K562 (cell line): Measurements from ENCODE around the gene WASHC4. TPM values are rescaled to one million over a fixed set of nuclear protein-coding genes. Genes with fewer than 3 reads are reported as not detected.

ENCODE experiments used
- ATAC-seq: fragments of 200-7000 bp; cut with Tn5 transposase; 3 replicates; pipeline ENCODE4 v1.9.1; 2020; ENCODE audit warnings: moderate library complexity
- BruUV-seq: library from RNA; stranded (reverse); fragments of 400-500 nt; replicated peaks from 2 replicates; lab custom pipeline; 2021; lab: Mats Ljungman, UMichigan
- CTCF ChIA-PET: fragments of 300-600 bp; formaldehyde crosslinking; extraction: SDS; loops from one replicate; lab custom pipeline; 2021; ENCODE audit warnings: low intra/inter-chr PET ratio; lab: Yijun Ruan, JAX
- POLR2A ChIA-PET: fragments of 300-600, 350-650 bp; sonication (Branson Sonifier 250); formaldehyde crosslinking; extraction: SDS; loops from one replicate; lab custom pipeline; 2021; ENCODE audit warnings: antibody characterized with exemption, inconsistent platforms; lab: Yijun Ruan, JAX
- DNase-seq, 4 experiments: peaks; one replicate each; pipeline versions ENCODE4 v3.0.0 to v3.0.0-alpha.2; 2011 to 2018; ENCODE audit warnings: low spot score in 3 of 4, mixed read lengths in 3 of 4; ENCODE audit errors: extremely low read depth in 1 of 4
- FAIRE-seq: peaks from 2 replicates; lab custom pipeline; 2011; peaks lifted over from hg19 to GRCh38; lab: Jason Lieb, UNC
- H2AFZ ChIP-seq: 2 replicates; pipeline ENCODE4 v1.6.0; 2011; ENCODE audit warnings: low read depth, low read length, control low read depth, inconsistent platforms
- H3K27ac ChIP-seq: fragments of 200-600 bp; 3 replicates; pipeline ENCODE4 v1.8.0; 2011; ENCODE audit warnings: low read depth, mild to moderate bottlenecking, control low read depth, inconsistent platforms, low read length, moderate library complexity, mixed read lengths; ENCODE audit errors: extremely low read depth
- H3K27me3 ChIP-seq, 2 experiments: fragments of 300-600 bp in 1 of 2; 2 replicates in 1 of 2; 3 replicates in 1 of 2; pipeline versions ENCODE4 v1.6.0 to v1.8.0; 2011; ENCODE audit warnings: inconsistent platforms in 2 of 2, low read length in 2 of 2, mild to moderate bottlenecking in 1 of 2, mixed read lengths in 1 of 2, moderate library complexity in 1 of 2; ENCODE audit not compliant: control insufficient read depth in 2 of 2, insufficient read depth in 2 of 2
- H3K36me3 ChIP-seq: fragments of 300-600 bp; 3 replicates; pipeline ENCODE4 v1.8.0; 2011; ENCODE audit warnings: mild to moderate bottlenecking, low read length, inconsistent platforms; ENCODE audit not compliant: control insufficient read depth, insufficient read depth
- H3K4me1 ChIP-seq, 2 experiments: fragments of 200-600 bp in 1 of 2; replicated peaks in 1 of 2; 2 replicates in 1 of 2; 3 replicates in 1 of 2; pipeline versions ENCODE4 v1.5.1 to v1.8.0; 2011; ENCODE audit warnings: inconsistent platforms in 2 of 2, low read length in 2 of 2, mild to moderate bottlenecking in 1 of 2, mixed read lengths in 1 of 2, moderate library complexity in 1 of 2; ENCODE audit not compliant: control insufficient read depth in 2 of 2, insufficient read depth in 2 of 2
- H3K4me2 ChIP-seq: 2 replicates; pipeline ENCODE4 v1.6.1; 2011; ENCODE audit warnings: low read length, control low read depth, inconsistent platforms, mixed read lengths; ENCODE audit not compliant: insufficient read depth
- H3K4me3 ChIP-seq: fragments of 200-600 bp; sonication (generic), shearing (Covaris generic); 2 replicates; pipeline ENCODE4 v1.5.1; 2016; ENCODE audit warnings: control low read depth, inconsistent platforms
- H3K79me2 ChIP-seq: fragments of 200-600 bp; 3 replicates; pipeline ENCODE4 v1.8.0; 2011; ENCODE audit warnings: low read length, inconsistent platforms; ENCODE audit not compliant: control insufficient read depth, insufficient read depth
- H3K9ac ChIP-seq, 2 experiments: 2 replicates each; pipeline versions ENCODE4 v1.6.0 to v1.6.1; 2011; ENCODE audit warnings: low read depth in 2 of 2, low read length in 2 of 2, control low read depth in 1 of 2, inconsistent platforms in 1 of 2, mild to moderate bottlenecking in 1 of 2, mixed read lengths in 1 of 2; ENCODE audit not compliant: insufficient read depth in 1 of 2
- H3K9me1 ChIP-seq: one replicate; pipeline ENCODE4 v1.6.0; 2011; ENCODE audit warnings: inconsistent platforms, mild to moderate bottlenecking, low read length, moderate library complexity; ENCODE audit not compliant: control insufficient read depth, insufficient read depth
- H3K9me3 ChIP-seq: replicated peaks from 2 replicates; pipeline ENCODE4 v1.5.1; 2011; ENCODE audit warnings: low read depth, low read length, inconsistent platforms; ENCODE audit not compliant: control insufficient read depth, insufficient read depth
- H4K20me1 ChIP-seq: replicated peaks from 2 replicates; pipeline ENCODE4 v1.6.1; 2011; ENCODE audit warnings: low read length, inconsistent platforms, mixed read lengths; ENCODE audit not compliant: control insufficient read depth, insufficient read depth
- CBFA2T3 ChIP-seq: fragments of 450-650 bp; IDR thresholded peaks from 2 replicates; pipeline ENCODE4 v1.6.1; 2017
- CTBP1 ChIP-seq: fragments of 450-650 bp; IDR thresholded peaks from 2 replicates; pipeline ENCODE4 v1.6.1; 2016; ENCODE audit warnings: borderline replicate concordance
- E2F8 ChIP-seq: fragments of 450-650 bp; IDR thresholded peaks from 2 replicates; pipeline ENCODE4 v1.7.1; 2018; ENCODE audit warnings: mild to moderate bottlenecking, low read depth; ENCODE audit not compliant: partially characterized antibody
- YY1 ChIP-seq, 3 experiments: IDR thresholded peaks; 2 replicates each; pipeline ENCODE4 v1.6.1; 2011; ENCODE audit warnings: low read length in 2 of 3, mild to moderate bottlenecking in 2 of 3, moderate library complexity in 2 of 3, borderline replicate concordance in 1 of 3, control low read depth in 1 of 3, low read depth in 1 of 3; ENCODE audit not compliant: insufficient read depth in 3 of 3, insufficient replicate concordance in 2 of 3, control insufficient read depth in 1 of 3, insufficient read length in 1 of 3; ENCODE audit errors: extremely low read depth in 1 of 3
- WGBS: fragments of 100-300 bp; shearing (Covaris generic); methylation state at CpG from one replicate; pipeline ENCODE4 v1.1.6; 2016; ENCODE audit warnings: low coverage, mixed read lengths; ENCODE audit not compliant: insufficient coverage; ENCODE audit errors: missing lambda C conversion rate; 5-methylcytosine and 5-hydroxymethylcytosine counted together
- in situ Hi-C: fragments of 300-500 bp; cut with MboI; formaldehyde crosslinking; loops from 4 replicates; pipeline ENCODE4 v1.15.0; 2018; ENCODE audit warnings: inconsistent platforms, mixed read lengths
- intact Hi-C: fragments of 100-400 bp; cut with micrococcal nuclease; formaldehyde crosslinking; loops from 2 replicates; pipeline ENCODE4 v1.14.2; 2022
- polyA plus RNA-seq, 8 experiments: library from polyadenylated mRNA; depleted of rRNA in 4 of 8; stranded (reverse) in 5 of 8; unstranded in 3 of 8; fragments of >200 nt; fragmentation: Nextera tagmentation in 2 of 8; fragmentation: Illumina TruSeq in 1 of 8; extraction: Ambion mirVana in 2 of 8; extraction: Trizol in 1 of 8; gene quantifications; 2 replicates each; pipeline versions ENCODE4 v1.2.1 to v1.2.3, GENCODE V29; 2011 to 2014; ENCODE audit warnings: inconsistent platforms in 1 of 8, missing spikeins in 1 of 8
- total RNA-seq, 7 experiments: library from RNA; depleted of rRNA in 6 of 7; stranded (reverse); fragments of >200 nt in 6 of 7; fragmentation: Illumina TruSeq in 2 of 7; extraction: Trizol in 2 of 7; gene quantifications; 2 replicates each; pipeline versions ENCODE4 v1.2.1 to v1.2.3, GENCODE V29; 2011 to 2021; ENCODE audit warnings: low replicate concordance in 1 of 7

The WASHC4 gene
- total and polyA plus RNA-seq, 9 of the 15 experiments (the other 6 are each of a cell fraction or from before 2014, with no cell fraction given): 12.5 to 38.5 (median 21.3) TPM

DNA sequence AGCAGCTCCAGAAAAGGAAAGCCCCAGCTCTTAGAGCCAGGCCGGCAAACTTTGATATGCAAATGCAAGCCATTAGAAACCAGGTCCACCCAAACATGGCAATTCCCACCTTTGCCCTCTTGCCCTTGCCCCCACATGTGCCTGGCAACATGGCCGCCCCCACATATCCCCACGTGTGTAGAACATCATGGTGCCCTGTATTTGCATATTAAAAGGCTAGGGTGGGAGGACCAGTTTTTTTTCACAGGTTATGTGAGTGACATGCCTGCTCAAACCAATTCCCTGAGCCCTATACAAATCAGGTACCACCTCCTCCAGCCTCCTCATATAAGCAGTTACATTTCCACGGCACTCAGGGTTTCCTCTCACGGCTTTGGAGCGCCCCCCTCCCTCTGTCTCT lies 17.2 kb upstream of the WASHC4 start (continued):
- peak in 1 of 3 experiments; percentile 56 for TF ChIP-seq YY1 (IDR thresholded peaks at IDR 0.05; ENCODE audit: borderline replicate concordance in 1 of 3, control insufficient read depth in 1 of 3, extremely low read depth in 1 of 3, insufficient read depth in 3 of 3, insufficient read length in 1 of 3, insufficient replicate concordance in 2 of 3, low read depth in 1 of 3, low read length in 2 of 3)

DNA sequence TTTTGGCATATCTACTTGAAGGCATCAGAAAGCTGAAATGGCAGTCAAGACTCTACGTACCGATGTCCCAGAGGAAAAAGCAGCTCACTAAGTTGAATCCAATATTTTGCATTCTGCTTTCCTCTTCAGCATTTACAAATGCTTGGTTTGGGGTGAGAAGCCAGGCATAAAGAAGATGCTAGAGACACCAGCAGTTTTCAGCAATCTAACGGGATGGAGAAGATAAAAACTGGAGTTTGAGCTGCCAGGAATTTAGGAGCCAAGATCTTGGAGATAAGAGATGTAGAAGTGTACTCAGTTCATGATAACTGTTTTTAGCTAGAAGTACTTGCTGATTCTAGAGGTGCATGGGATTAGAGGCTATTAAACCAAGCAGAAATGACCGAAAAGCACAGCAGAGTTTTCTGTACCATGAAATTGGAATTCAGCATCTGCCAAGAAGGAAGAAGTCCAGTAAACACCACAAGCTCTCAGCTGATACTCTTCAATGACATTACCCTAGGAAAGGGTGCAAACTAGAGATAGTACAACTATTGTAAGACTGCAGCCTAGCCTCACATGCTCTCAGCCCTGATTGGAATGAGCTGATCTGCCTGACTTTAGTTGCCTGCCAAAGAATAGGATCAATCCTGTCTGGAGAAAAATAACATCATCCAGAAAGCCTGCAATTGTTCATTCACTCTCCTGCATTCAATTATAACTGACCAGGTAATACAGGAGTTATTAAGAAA lies 15.9 kb upstream of the WASHC4 start:
- Histone ChIP-seq H2AFZ (no peak overlapping the region), H3K4me2 (no peak overlapping the region), H3K79me2 (no peaks in the 10 kb centered on the region), H3K4me1 (no peaks in the 10 kb centered on the region; a peak in 1 of 5 replicates), H3K9me1 (no peaks in the 10 kb centered on the region), H3K36me3 (no peaks in the 10 kb centered on the region), H3K9ac (no peak overlapping the region), H3K4me3 (no peak overlapping the region), H3K9me3 (no peaks in the 10 kb centered on the region; the same call in 1 of the 2 replicates), H4K20me1 (no peaks in the 10 kb centered on the region), H3K27me3 (no peaks in the 10 kb centered on the region; a peak in 2 of 5 replicates), H3K27ac (no peak overlapping the region)
- TF ChIP-seq CBFA2T3 (0 out of 2 replicates have a peak, but pooled peaks have one; percentile 29), CTBP1 (peak; percentile 25; the same call in 1 of the 2 replicates), E2F8 (no peak)
- in situ Hi-C loops: no loop called here
- DNase-seq (no peak), FAIRE-seq (no peak), ATAC-seq (peak; percentile 51; the same call in 2 of the 3 replicates)
- ChIA-PET POLR2A (interaction anchor here (0.7 to 1.2 kb wide), 3 partner anchors 8 to 804 kb away, joined by 4 read pairs; partner anchors contain the start of gene WASHC4), CTCF (no interaction called here)
- WGBS: 24% methylated on average over 4 of the region's 4 CpGs
- BruUV-seq: no TSS peak
- intact Hi-C loops: no loop called here
